Chondrocyte (in vitro differentiated cells): Measurements from ENCODE around the gene MACC1. TPM values are rescaled to one million over a fixed set of nuclear protein-coding genes. Genes with fewer than 3 reads are reported as not detected.

ENCODE experiments used
- DNase-seq: peaks from one replicate; pipeline ENCODE4 v3.0.0; 2021; ENCODE audit warnings: mixed read lengths, low spot score
- H3K27ac Mint-ChIP-seq: one replicate; pipeline ENCODE4 v1.8.0; 2021; ENCODE audit warnings: mild to moderate bottlenecking, moderate library complexity, mixed read lengths; ENCODE audit not compliant: unreplicated experiment
- H3K27me3 Mint-ChIP-seq: 2 replicates; pipeline ENCODE4 v1.8.0; 2021; ENCODE audit warnings: low read depth, mixed read lengths
- H3K36me3 Mint-ChIP-seq: 2 replicates; pipeline ENCODE4 v1.8.0; 2021; ENCODE audit warnings: low read depth, mixed read lengths
- H3K4me1 Mint-ChIP-seq: 2 replicates; pipeline ENCODE4 v1.8.0; 2021; ENCODE audit warnings: low read depth, mild to moderate bottlenecking, mixed read lengths
- H3K4me3 Mint-ChIP-seq: one replicate; pipeline ENCODE4 v1.8.0; 2021; ENCODE audit warnings: mild to moderate bottlenecking, moderate library complexity, mixed read lengths; ENCODE audit not compliant: unreplicated experiment
- H3K9me3 Mint-ChIP-seq: 2 replicates; pipeline ENCODE4 v1.8.0; 2021; ENCODE audit warnings: low read depth, mixed read lengths
- CTCF ChIP-seq: fragments of 200-600 bp; sonication (generic); IDR thresholded peaks from 2 replicates; pipeline ENCODE4 v1.5.0; 2021; ENCODE audit warnings: antibody characterized with exemption, mild to moderate bottlenecking, moderate library complexity
- total RNA-seq: library from RNA; stranded (reverse); gene quantifications from 3 replicates; pipeline ENCODE4 v1.2.1, GENCODE V29; 2021

MACC1 gene
- total RNA-seq, 1 donor from 2014 or later: not detected

- peak; percentile 86 for TF ChIP-seq CTCF
- DNase-seq: no peak
- H3K4me1 Mint-ChIP-seq: no peaks in the 10 kb centered on the region
- H3K27ac Mint-ChIP-seq: no peak overlapping the region
- no peaks in the 10 kb centered on the region for H3K27me3 Mint-ChIP-seq
- no peaks in the 10 kb centered on the region for H3K9me3 Mint-ChIP-seq
- no peak overlapping the region for H3K4me3 Mint-ChIP-seq
- H3K36me3 Mint-ChIP-seq: no peaks in the 10 kb centered on the region
Measured at GRCh38 chr7:20172736-20173334, 44.3 kb downstream of the MACC1 start.

GRCh38 chr7:20170633-20171032, 46.6 kb downstream of the MACC1 start:
- no peaks in the 10 kb centered on the region for H3K4me1 Mint-ChIP-seq
- H3K9me3 Mint-ChIP-seq: no peaks in the 10 kb centered on the region
- no peak overlapping the region for H3K27ac Mint-ChIP-seq
- no peak overlapping the region for H3K4me3 Mint-ChIP-seq
- no peak for DNase-seq
- no peaks in the 10 kb centered on the region for H3K36me3 Mint-ChIP-seq
- no peaks in the 10 kb centered on the region for H3K27me3 Mint-ChIP-seq
- no peak for TF ChIP-seq CTCF

GRCh38 chr7:20165146-20165510, 52.1 kb downstream of the MACC1 start:
- Mint-ChIP-seq H3K36me3 (no peaks in the 10 kb centered on the region), H3K27me3 (no peaks in the 10 kb centered on the region), H3K9me3 (no peaks in the 10 kb centered on the region), H3K4me3 (no peak overlapping the region), H3K27ac (no peak overlapping the region), H3K4me1 (peaks cover 1% of the 10 kb centered on the region)
- no peak for TF ChIP-seq CTCF
- DNase-seq: no peak

- Mint-ChIP-seq H3K4me1 (peaks cover 4% of the 10 kb centered on the region), H3K4me3 (no peak overlapping the region), H3K27ac (no peak overlapping the region), H3K27me3 (no peaks in the 10 kb centered on the region), H3K36me3 (no peaks in the 10 kb centered on the region), H3K9me3 (no peaks in the 10 kb centered on the region)
- DNase-seq: no peak
- no peak for TF ChIP-seq CTCF
Measured at GRCh38 chr7:20164425-20165145, 52.6 kb downstream of the MACC1 start.

- H3K27me3 Mint-ChIP-seq: no peaks in the 10 kb centered on the region
- no peaks in the 10 kb centered on the region for H3K9me3 Mint-ChIP-seq
- TF ChIP-seq CTCF: no peak
- no peak overlapping the region for H3K4me3 Mint-ChIP-seq
- no peak for DNase-seq
- H3K36me3 Mint-ChIP-seq: no peaks in the 10 kb centered on the region
- H3K4me1 Mint-ChIP-seq: peaks cover 4% of the 10 kb centered on the region
- H3K27ac Mint-ChIP-seq: no peak overlapping the region
Measured at GRCh38 chr7:20162665-20163064, 54.5 kb downstream of the MACC1 start.
